Activated T-cell treated with anti-CD3 and anti-CD28 coated beads for 1 hour (primary cell): ENCODE measurements around the gene HOXD10.

Experiments
- DNase-seq: peaks from one replicate; pipeline ENCODE4 v3.0.0-alpha.2; 2020; ENCODE audit warnings: low read depth

Gene HOXD10

DNA sequence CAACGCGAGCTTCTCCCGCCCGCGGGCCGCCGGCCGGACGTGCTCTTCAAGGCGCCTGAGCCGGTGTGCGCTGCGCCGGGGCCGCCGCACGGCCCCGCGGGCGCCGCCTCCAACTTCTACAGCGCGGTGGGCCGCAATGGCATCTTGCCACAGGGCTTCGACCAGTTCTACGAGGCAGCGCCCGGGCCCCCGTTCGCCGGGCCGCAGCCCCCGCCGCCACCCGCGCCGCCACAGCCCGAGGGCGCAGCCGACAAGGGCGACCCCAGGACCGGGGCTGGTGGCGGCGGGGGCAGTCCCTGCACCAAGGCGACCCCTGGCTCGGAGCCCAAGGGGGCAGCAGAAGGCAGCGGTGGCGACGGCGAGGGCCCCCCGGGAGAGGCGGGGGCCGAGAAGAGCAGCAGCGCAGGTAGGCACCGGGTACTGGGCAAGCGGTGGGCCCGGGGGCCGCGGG is 8.8 kb upstream of the HOXD10 start:
- no peak for DNase-seq

DNA sequence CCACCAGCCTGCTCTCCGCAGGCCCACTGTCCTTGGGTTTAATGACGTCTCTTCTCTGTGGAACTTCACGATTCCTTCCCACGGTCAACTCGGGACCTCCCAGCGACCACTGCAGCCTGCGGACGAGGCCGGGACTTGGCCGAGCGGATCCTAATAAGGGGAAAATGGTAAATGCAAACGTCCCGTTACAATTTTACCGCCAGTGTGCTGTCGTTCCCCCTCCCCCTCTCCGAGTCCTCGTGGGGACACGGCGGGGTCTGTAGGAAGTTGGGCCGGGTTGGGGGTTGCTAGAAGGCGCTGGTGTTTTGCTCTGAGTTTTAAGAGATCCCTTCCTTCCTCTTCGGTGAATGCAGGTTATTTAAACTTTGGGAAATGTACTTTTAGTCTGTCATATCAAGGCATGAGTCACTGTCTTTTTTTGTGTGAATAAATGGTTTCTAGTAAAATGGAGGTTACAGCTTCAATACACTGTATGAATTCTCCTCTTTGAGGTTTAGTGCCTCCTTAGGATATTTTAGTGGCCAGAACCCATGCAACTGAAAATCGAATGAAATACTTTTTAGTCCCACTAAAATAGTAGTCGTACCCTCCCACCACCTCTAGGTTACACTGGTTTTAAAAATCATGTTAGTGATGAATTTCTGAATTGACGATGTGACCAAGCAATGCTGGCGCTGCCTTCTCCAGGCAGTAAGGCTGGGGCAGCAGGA is 7.2 kb upstream of the HOXD10 start:
- no peak for DNase-seq

DNA sequence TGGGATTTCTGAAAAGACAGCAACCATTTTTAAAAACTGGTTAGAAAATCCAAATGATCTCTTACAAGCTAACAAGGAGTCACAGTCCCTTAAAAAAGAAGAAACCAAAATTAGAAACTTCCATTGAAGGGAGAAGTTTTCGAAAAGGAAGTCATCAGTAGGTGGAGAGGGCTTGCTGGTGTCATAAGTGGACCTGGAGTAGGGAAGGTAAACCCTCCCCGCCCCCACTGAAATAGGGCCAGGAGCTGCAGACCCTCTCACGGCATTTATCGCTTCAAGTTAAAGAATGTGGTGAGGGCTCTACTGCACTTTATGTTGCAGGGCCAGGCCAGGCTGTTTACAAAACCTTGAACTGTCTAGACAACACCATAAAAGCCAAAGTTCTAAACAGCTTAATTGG is 6.6 kb upstream of the HOXD10 start:
- no peak for DNase-seq

DNA sequence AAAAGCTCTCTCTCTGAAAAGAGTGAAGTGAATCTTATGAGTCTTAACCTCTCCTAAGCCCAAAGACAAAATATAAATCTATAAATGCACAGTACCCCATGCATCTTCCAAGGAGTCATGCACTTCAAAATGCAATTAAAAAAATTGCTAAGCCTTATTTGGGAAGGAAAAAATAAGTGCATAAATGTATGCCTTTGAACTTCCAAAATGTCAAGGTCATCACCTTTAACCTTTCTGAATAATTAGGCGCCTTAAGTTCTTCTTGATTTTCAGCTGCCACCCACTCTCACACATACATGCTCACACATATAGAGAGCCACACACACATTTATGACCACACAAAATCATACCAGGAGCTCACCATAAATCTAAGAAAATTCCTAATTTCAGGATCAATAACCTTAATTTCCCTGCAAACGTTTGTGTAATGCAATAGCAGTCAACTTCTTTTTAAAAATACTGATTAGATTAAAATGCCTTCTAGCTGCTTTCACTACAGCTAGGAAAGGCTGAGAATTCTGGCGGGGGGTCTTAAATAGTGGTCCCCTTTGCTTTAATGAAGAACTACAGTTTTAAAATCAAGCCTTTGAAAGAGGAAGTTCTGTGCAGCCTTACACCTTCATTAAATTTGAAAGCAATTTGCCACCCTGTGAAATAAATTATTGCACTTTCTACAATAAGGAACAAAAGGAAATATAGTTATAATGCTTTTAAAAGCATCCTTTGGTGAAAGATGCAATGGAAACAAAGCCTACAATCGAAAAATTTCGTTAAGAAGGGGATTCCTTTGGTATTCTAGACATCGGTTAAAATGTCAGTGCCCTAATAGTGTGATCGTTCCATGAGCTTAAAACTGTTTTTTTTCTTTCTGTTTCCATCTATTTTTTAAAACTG is 5.9 kb upstream of the HOXD10 start:
- DNase-seq = no peak

DNA sequence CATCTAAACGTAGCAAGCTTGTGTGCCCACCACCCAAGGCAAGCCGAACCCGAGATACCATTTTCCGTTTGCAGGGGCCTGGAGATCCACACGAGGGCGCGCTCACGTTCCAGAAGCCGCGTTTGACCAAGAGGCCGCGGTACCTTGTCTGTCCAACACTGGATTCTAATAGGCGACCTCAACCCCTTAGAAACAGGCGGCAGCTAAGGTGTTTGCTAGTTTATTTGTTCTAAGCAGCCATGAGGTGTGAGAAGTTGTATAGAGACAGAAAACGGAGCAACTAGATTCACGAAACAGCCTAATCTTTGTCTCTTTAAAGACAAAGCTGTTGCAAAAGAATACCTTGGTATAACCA is 5.3 kb upstream of the HOXD10 start:
- DNase-seq = no peak

- no peak for DNase-seq
These were observed 4.7 kb upstream of the HOXD10 start for GRCh38 chr2:176111846-176112374.

DNA sequence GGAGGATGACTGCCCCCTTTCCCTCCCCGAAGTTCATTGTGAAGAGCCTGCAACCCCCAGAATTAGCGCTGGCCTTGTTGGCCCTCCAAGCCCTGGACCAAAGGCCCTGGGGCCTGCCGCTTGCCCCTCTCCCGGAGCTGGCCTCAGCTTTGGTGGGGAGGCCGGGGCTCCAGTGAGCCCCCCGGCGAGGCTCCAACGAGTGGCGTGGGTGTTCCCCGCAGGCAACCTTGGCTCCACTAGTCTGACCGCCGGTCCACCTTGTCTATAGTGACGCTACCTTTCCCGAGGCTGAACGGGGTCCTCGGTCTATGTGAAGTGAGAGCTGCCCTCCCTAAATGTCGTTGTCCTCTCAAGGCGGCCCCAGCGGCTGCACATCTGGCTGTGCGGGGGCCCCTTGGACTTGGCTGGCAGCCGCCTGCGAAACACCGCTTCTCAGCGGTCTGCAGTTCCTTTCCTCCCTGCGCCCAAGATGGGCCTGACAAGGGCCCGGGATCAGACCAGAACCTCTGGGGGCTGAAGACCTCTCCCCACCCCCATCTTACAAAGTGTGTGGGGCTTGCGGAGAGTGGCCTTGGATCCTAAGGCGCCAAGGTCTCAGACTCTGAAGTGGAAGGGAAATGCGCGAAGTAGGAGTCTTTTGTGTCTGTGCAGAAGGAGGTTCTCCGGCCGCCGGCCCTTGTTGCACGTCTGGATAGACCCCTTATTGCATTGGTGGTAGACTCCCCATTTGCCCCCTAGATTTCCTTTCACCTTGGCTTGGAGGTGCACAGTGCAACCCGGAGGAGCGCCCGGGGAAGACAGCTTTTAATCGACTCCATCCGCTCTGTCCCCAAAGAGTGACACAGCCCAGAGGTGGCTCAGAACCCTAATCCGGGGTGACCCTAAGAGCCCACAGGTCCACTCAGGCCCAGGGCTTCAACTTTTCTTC is 3.9 kb upstream of the HOXD10 start:
- DNase-seq = no peak

GRCh38 chr2:176114120-176114929 is 2.3 kb upstream of the HOXD10 start:
- DNase-seq = no peak

GRCh38 chr2:176114930-176115625 is 1.5 kb upstream of the HOXD10 start:
- DNase-seq = no peak

DNA sequence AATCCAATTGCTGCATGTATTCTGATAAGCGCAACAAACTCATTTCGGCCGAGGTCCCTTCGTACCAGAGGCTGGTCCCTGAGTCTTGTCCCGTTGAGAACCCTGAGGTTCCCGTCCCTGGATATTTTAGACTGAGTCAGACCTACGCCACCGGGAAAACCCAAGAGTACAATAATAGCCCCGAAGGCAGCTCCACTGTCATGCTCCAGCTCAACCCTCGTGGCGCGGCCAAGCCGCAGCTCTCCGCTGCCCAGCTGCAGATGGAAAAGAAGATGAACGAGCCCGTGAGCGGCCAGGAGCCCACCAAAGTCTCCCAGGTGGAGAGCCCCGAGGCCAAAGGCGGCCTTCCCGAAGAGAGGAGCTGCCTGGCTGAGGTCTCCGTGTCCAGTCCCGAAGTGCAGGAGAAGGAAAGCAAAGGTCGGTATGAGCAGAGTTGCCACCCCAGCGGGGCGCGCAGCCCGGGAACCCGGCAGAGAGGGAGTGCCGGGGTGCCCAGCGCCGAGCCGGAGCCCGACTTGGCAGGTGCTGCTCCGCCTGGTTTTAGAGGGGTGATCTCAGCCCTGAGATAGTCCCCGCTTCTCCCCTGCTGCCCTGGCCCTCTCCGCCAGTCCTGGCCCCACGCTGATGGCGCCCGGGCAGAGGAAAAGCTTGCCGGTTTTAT is 714 bp downstream of the HOXD10 start:
- DNase-seq = no peak

DNA sequence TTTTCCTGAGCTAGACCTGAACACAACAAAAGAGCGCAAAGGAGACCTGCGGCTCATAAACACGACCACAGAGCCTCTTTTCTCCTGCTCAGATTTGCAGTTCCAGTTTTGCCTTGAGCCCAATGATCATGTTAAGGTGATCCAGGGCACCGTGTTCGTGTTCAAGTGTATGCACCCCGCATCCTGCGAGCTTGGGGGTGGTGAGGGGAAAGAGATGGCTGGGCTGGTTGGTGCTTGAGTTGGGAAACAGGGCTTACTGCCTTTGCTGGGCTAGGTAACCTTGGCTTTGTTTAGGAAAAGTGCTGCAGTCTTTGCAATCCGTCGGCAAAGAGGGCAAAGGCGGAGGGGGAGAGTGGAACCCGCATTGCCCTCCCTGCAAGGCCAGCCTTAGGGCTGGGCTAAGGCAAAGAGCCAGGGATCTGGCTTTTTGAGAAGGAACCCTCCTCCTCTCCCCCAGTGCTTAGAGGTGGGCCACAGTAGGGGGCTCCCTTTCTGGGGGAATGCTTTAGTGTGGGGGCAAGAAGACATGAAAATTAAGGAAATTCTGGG is 1.3 kb downstream of the HOXD10 start:
- DNase-seq = no peak

GRCh38 chr2:176118601-176119339 is 2.2 kb downstream of the HOXD10 start:
- no peak for DNase-seq

DNA sequence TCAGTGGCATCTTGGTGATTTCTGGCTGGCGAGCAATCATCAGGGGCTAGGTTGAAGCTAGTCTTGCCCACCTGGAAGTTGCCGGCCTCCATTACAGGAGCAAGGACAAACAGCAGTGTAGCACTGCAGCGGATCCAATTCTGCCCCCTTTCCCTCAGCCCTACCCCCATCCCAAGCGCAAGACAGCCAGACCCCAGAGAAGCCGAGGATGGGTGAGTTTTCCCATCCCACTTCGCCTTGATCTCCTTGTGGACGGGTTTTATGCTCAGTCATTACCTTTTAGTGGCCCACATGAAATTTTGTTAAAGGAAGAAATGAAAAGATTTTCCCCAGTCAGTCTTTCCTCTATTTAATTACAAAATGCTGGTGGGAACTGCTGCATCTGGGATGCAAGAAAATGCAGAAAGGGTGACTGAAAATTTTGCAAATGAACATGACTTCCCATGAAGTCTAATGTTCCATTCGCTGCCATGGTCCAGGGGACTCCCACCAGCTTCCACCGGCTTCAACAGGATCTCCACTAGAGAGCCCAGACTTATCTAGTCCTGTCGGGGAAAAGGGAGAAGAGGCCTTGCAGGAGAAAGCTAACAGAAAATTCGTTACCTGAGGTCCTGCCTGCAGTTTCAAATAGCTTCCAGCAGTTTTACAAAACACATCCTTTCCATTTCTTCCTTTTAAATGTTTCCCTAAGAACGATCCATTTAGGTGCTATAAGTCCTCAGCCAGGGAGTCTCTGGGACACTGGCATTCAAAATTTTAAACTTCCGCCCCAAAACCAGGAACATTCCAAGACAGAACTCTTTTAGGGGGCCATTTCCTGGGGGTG is 4.0 kb downstream of the HOXD10 start:
- no peak for DNase-seq

- DNase-seq = no peak
These were observed 4.8 kb downstream of the HOXD10 start for GRCh38 chr2:176121190-176122051.

DNA sequence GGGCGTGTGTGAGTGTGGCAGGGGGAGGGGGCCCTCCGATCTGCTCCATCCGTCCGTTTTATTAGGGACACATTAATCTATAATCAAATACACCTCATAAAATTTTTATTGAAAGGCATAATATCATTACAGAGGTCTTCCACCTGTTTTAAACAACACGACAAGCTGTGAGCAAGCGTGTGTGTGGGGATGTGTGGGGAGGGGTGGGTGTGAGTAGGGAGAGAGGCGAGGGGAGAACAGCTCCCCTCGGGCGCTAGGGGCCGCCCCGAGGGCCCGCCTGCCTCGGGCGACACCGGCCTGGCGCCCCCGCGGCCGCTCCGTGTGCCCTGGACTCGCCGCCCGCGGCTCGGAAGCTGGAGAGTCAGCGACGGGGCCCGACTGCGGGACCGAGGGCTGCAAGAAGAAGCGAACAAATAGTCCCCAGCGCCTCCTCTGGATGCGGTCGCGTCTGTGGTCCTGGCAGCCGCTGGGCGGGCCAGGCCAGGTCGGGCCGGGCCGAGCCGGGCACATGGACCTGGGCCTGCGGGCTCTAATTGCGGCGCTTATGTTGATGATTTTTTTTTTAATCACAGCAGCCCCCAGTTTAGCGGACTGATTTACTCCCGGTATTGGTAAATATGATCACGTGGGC is 5.6 kb downstream of the HOXD10 start:
- no peak for DNase-seq

DNA sequence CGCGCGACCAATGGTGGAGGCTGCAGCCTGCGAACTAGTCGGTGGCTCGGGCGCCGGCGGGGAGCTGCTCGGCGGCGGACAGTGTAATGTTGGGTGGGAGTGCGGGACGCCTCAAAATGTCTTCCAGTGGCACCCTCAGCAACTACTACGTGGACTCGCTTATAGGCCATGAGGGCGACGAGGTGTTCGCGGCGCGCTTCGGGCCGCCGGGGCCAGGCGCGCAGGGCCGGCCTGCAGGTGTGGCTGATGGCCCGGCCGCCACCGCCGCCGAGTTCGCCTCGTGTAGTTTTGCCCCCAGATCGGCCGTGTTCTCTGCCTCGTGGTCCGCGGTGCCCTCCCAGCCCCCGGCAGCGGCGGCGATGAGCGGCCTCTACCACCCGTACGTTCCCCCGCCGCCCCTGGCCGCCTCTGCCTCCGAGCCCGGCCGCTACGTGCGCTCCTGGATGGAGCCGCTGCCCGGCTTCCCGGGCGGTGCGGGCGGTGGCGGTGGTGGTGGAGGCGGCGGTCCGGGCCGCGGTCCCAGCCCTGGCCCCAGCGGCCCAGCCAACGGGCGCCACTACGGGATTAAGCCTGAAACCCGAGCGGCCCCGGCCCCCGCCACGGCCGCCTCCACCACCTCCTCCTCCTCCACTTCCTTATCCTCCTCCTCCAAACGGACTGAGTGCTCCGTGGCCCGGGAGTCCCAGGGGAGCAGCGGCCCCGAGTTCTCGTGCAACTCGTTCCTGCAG is 6.3 kb downstream of the HOXD10 start, which contains the start of gene HOXD9:
TSS of gene HOXD9 (plus strand) at position 37 of the 728 bp plus-strand sequence. CDS start at position 87, 50 bp downstream.
- DNase-seq = no peak
